Gastroesophageal sphincter (tissue), 4 donors: ENCODE data around the gene LILRA2. TPM values are rescaled to one million over a fixed set of nuclear protein-coding genes. Genes with fewer than 3 reads are reported as not detected.
"Not testable (repeated sequence)": the region's sequence is repeated elsewhere in the genome, so short reads cannot be mapped to it uniquely, and the experiment has no call there.

Experiments used
- ATAC-seq: fragments of 150-250 bp; one replicate; pipeline ENCODE4 v1.9.1; 2016; ENCODE audit warnings: mild to moderate bottlenecking, moderate library complexity
- H3K27ac ChIP-seq, 4 donors: fragments of 200-600 bp; sonication (generic) in 3 of 4; 1 replicate in 3 of 4; 2 replicates in 1 of 4; pipeline ENCODE4 v1.5.1; 2016 to 2019
- H3K27me3 ChIP-seq: fragments of 200-600 bp; sonication (generic); one replicate; pipeline ENCODE4 v1.5.1; 2019
- H3K36me3 ChIP-seq, 2 donors: fragments of 200-600 bp; sonication (generic); one replicate each; pipeline ENCODE4 v1.5.1; 2019; ENCODE audit warnings: control low read depth in 1 of 2
- H3K4me1 ChIP-seq, 3 donors: fragments of 200-600 bp; sonication (generic); 1 replicate in 2 of 3; 2 replicates in 1 of 3; pipeline ENCODE4 v1.5.1; 2016 to 2019; ENCODE audit warnings: control low read depth in 2 of 3
- H3K4me3 ChIP-seq, 2 donors: fragments of 200-600 bp; sonication (generic); one replicate each; pipeline ENCODE4 v1.5.1; 2019; ENCODE audit warnings: mild to moderate bottlenecking in 1 of 2, moderate library complexity in 1 of 2
- H3K9me3 ChIP-seq, 3 donors: fragments of 200-600 bp; sonication (generic); one replicate each; pipeline ENCODE4 v1.5.1; 2017 to 2019; ENCODE audit warnings: control low read depth in 2 of 3
- CTCF ChIP-seq, 4 experiments: fragments of 200-600 bp in 2 of 4; fragments of 450-650 bp in 2 of 4; sonication (generic) in 1 of 4; IDR thresholded peaks; one replicate each; pipeline ENCODE4 v1.5.1; 2017 to 2019; ENCODE audit warnings: antibody characterized with exemption in 4 of 4, mild to moderate bottlenecking in 2 of 4, moderate library complexity in 2 of 4
- EP300 ChIP-seq: sonication (generic); formaldehyde crosslinking; IDR thresholded peaks from one replicate; pipeline ENCODE4 v1.6.1; 2017; ENCODE audit warnings: antibody characterized with exemption, mild to moderate bottlenecking
- POLR2A ChIP-seq, 2 donors: fragments of 450-650 bp; IDR thresholded peaks; one replicate each; pipeline ENCODE4 v1.6.1; 2017; ENCODE audit warnings: antibody characterized with exemption in 2 of 2, mild to moderate bottlenecking in 2 of 2, moderate library complexity in 1 of 2
- POLR2AphosphoS5 ChIP-seq: sonication (generic); formaldehyde crosslinking; IDR thresholded peaks from one replicate; pipeline ENCODE4 v1.6.1; 2017; ENCODE audit warnings: antibody characterized with exemption
- WGBS, 2 donors: methylation state at CpG; one replicate each; pipeline ENCODE4 v1.1.5; 2018; ENCODE audit warnings: low coverage in 1 of 2; 5-methylcytosine and 5-hydroxymethylcytosine counted together
- total RNA-seq, 4 donors: library from RNA; depleted of rRNA; stranded (reverse); fragments of >200 nt; gene quantifications; one replicate each; pipeline ENCODE4 v1.1.0, GENCODE V29; 2016

LILRA2 gene
- total RNA-seq, 4 donors from 2014 or later, result 0.47 to 2.4 (median 1.5) TPM

DNA sequence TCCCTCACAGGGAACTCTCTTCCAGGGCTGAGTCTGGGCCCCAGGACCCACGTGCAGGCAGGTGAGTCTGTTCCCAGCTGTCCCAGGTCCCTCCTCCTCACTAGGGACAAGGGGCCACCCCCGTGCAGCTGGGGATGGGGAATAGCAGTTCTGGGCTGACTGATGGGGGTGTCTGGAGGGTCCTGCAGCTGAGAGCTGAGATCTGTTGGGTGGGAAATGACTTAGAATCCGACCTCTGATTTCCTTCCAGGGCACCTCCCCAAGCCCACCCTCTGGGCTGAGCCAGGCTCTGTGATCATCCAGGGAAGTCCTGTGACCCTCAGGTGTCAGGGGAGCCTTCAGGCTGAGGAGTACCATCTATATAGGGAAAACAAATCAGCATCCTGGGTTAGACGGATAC, 461 bp downstream of the LILRA2 start:
- no peak for TF ChIP-seq POLR2AphosphoS5
- TF ChIP-seq CTCF (IDR thresholded peaks at IDR 0.05), result no peak
- no peak for TF ChIP-seq POLR2A (IDR thresholded peaks at IDR 0.05)
- TF ChIP-seq EP300, result no peak
- Histone ChIP-seq H3K4me3 (peak overlapping the region in 1 of 2 donors; percentile 19), H3K4me1 (no peaks in the 10 kb centered on the region), H3K27me3 (peaks cover 41% of the 10 kb centered on the region), H3K36me3 (no peaks in the 10 kb centered on the region), H3K9me3 (peaks cover 0 to 7% (median 0%) of the 10 kb centered on the region in 3 donors), H3K27ac (no peak overlapping the region)
- ATAC-seq, result no peak
- WGBS, 2 donors, result 40% methylated on average over 2 of the region's 4 CpGs; no CpG with 5 or more reads in 1 of the 2 donors

GRCh38 chr19:54574527-54575056, 1.0 kb downstream of the LILRA2 start:
- Histone ChIP-seq H3K4me3 (no peak overlapping the region), H3K27ac (no peak overlapping the region), H3K27me3 (peaks cover 41% of the 10 kb centered on the region), H3K9me3 (peaks cover 0 to 7% (median 0%) of the 10 kb centered on the region in 3 donors), H3K4me1 (no peaks in the 10 kb centered on the region), H3K36me3 (no peaks in the 10 kb centered on the region)
- TF ChIP-seq POLR2A (IDR thresholded peaks at IDR 0.05) (no peak), POLR2AphosphoS5 (no peak), EP300 (no peak), CTCF (IDR thresholded peaks at IDR 0.05) (no peak)
- no CpG with 5 or more reads among the region's 12 CpGs for WGBS, 2 donors
- no peak for ATAC-seq

DNA sequence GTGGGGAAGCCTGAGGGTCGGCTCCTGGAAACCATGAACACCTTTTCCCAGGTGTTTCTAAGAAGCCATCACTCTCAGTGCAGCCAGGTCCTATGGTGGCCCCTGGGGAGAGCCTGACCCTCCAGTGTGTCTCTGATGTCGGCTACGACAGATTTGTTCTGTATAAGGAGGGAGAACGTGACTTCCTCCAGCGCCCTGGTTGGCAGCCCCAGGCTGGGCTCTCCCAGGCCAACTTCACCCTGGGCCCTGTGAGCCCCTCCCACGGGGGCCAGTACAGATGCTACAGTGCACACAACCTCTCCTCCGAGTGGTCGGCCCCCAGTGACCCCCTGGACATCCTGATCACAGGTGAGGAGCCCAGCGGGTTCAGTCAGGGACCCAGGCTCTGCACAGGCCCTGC, 1.6 kb downstream of the LILRA2 start:
- H3K4me3 ChIP-seq, H3K27ac ChIP-seq, ATAC-seq, H3K9me3 ChIP-seq, H3K4me1 ChIP-seq, H3K36me3 ChIP-seq: not testable (repeated sequence)
- peaks cover 41% of the 10 kb centered on the region for H3K27me3 ChIP-seq
- no CpG with 5 or more reads among the region's 9 CpGs for WGBS, 2 donors

DNA sequence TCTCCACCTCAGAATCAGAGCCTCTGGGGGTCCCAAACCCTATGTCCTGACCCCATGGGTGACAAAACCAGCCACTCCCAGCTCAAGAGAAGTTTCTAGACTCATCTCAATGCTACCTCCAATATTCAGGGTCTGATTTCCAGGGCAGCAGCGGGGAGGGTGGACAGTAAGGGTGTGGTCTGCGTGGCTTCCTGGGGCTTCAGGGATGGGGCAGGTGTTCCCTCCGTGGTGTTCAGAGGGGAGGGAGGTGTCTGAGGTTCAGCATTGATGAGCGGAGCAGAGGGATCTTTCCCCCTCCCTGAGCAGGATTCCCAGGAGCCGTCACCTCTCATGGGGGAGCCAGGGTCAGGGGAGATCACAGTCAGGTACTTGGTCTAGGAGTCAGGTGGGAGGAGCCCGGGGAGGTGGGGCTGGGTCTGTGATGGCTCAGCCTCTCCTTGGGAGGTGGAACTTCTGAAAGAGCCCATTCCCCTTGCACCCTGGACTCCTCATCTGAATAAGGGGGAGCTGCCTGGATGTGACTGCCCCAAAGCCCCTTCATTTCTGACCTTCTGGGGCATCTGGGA, 2.9 kb downstream of the LILRA2 start:
- peaks cover 0 to 7% (median 0%) of the 10 kb centered on the region in 3 donors for H3K9me3 ChIP-seq
- no peak for ATAC-seq
- 56% methylated on average over 4 of the region's 6 CpGs; no CpG with 5 or more reads in 1 of the 2 donors for WGBS, 2 donors

GRCh38 chr19:54577334-54577733, 3.7 kb downstream of the LILRA2 start:
- Histone ChIP-seq H3K36me3 (no peaks in the 10 kb centered on the region), H3K27ac (no peak overlapping the region), H3K27me3 (peaks cover 41% of the 10 kb centered on the region), H3K4me1 (no peaks in the 10 kb centered on the region), H3K9me3 (peaks cover 0 to 7% (median 0%) of the 10 kb centered on the region in 3 donors), H3K4me3 (no peak overlapping the region)
- no peak for ATAC-seq
- TF ChIP-seq POLR2AphosphoS5 (no peak), EP300 (no peak), CTCF (IDR thresholded peaks at IDR 0.05) (no peak), POLR2A (IDR thresholded peaks at IDR 0.05) (no peak)
- 50% methylated on average over 1 of the region's 3 CpGs; no CpG with 5 or more reads in 1 of the 2 donors for WGBS, 2 donors

More for the DNA sequence above, 2.9 kb downstream of the LILRA2 start:
- H3K27ac ChIP-seq, result no peak overlapping the region
- no peaks in the 10 kb centered on the region for H3K36me3 ChIP-seq
- TF ChIP-seq POLR2A (IDR thresholded peaks at IDR 0.05), result no peak
- TF ChIP-seq POLR2AphosphoS5, result no peak
- no peak for TF ChIP-seq EP300
- TF ChIP-seq CTCF (IDR thresholded peaks at IDR 0.05), result no peak
- no peaks in the 10 kb centered on the region for H3K4me1 ChIP-seq
- H3K27me3 ChIP-seq, result peaks cover 41% of the 10 kb centered on the region
- H3K4me3 ChIP-seq, result no peak overlapping the region

- ATAC-seq, H3K27ac ChIP-seq, H3K4me1 ChIP-seq, H3K36me3 ChIP-seq, H3K4me3 ChIP-seq, H3K9me3 ChIP-seq: not testable (repeated sequence)
- WGBS, 2 donors, result 87 to 100% methylated on average over 1 to 4 of the region's 5 CpGs
- peaks cover 39% of the 10 kb centered on the region for H3K27me3 ChIP-seq
These were observed 4.7 kb downstream of the LILRA2 start for GRCh38 chr19:54578268-54578667.
